Ishikawa (cell line): Measurements from ENCODE around the gene STX10.

Experiments
- CREB1 ChIP-seq: IDR thresholded peaks from 2 replicates; pipeline ENCODE4 v1.6.1; 2012; ENCODE audit warnings: low read depth
- EP300 ChIP-seq: IDR thresholded peaks from 2 replicates; pipeline ENCODE4 v1.6.1; 2012; ENCODE audit warnings: borderline replicate concordance
- FOXM1 ChIP-seq: IDR thresholded peaks from 2 replicates; pipeline ENCODE4 v1.6.1; 2012; ENCODE audit warnings: low read depth, borderline replicate concordance
- MAX ChIP-seq: IDR thresholded peaks from 2 replicates; pipeline ENCODE4 v1.6.1; 2012
- RAD21 ChIP-seq: IDR thresholded peaks from 2 replicates; pipeline ENCODE4 v1.6.1; 2012; ENCODE audit warnings: low read depth
- REST ChIP-seq: IDR thresholded peaks from 2 replicates; pipeline ENCODE4 v1.6.1; 2012; ENCODE audit warnings: low read depth, mild to moderate bottlenecking
- TAF1 ChIP-seq: IDR thresholded peaks from 2 replicates; pipeline ENCODE4 v1.6.1; 2012; ENCODE audit warnings: low read depth, mild to moderate bottlenecking
- TEAD4 ChIP-seq: IDR thresholded peaks from 2 replicates; pipeline ENCODE4 v1.6.1; 2012
- YY1 ChIP-seq: IDR thresholded peaks from 2 replicates; pipeline ENCODE4 v1.6.1; 2012; ENCODE audit warnings: low read depth
- ZBTB7A ChIP-seq: IDR thresholded peaks from 2 replicates; pipeline ENCODE4 v1.6.1; 2012; ENCODE audit warnings: low read depth
- TF ChIP-seq, protein P1 (sequence below): IDR thresholded peaks from 2 replicates; pipeline ENCODE4 v1.6.1; 2012

- TF ChIP-seq FOXM1 (no peak), MAX (no peak), EP300 (no peak), YY1 (no peak), TAF1 (no peak), REST (no peak), CREB1 (no peak), RAD21 (no peak), ZBTB7A (no peak), TEAD4 (no peak)
- TF ChIP-seq, protein P1, sequence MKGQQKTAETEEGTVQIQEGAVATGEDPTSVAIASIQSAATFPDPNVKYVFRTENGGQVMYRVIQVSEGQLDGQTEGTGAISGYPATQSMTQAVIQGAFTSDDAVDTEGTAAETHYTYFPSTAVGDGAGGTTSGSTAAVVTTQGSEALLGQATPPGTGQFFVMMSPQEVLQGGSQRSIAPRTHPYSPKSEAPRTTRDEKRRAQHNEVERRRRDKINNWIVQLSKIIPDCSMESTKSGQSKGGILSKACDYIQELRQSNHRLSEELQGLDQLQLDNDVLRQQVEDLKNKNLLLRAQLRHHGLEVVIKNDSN: no peak
Observed at GRCh38 chr19:13122980-13123957, 26.9 kb downstream of the STX10 start.
